ENCODE data around the gene XPOT.

GRCh38 chr12:64413884-64414283 lies 9.7 kb downstream of the XPOT start:
- TF ChIP-seq POLR2A (IDR thresholded peaks at IDR 0.05) (no peak), CTCF (IDR thresholded peaks at IDR 0.05) (no peak)

Measured in ovary (tissue), 3 donors.